C4-2B (cell line): ENCODE data around the gene MROH7.

Source experiments
- ZFX ChIP-seq: fragments of 450-650 bp; IDR thresholded peaks from 2 replicates; pipeline ENCODE4 v1.6.1; 2017
- TF ChIP-seq, protein P1 (sequence below): fragments of 450-650 bp; conservative IDR thresholded peaks from 2 replicates; pipeline ENCODE4 v1.5.1; 2017; ENCODE audit warnings: mild to moderate bottlenecking

GRCh38 chr1:54751426-54751825 lies 109.8 kb downstream of the MROH7 start:
- TF ChIP-seq, protein P1, sequence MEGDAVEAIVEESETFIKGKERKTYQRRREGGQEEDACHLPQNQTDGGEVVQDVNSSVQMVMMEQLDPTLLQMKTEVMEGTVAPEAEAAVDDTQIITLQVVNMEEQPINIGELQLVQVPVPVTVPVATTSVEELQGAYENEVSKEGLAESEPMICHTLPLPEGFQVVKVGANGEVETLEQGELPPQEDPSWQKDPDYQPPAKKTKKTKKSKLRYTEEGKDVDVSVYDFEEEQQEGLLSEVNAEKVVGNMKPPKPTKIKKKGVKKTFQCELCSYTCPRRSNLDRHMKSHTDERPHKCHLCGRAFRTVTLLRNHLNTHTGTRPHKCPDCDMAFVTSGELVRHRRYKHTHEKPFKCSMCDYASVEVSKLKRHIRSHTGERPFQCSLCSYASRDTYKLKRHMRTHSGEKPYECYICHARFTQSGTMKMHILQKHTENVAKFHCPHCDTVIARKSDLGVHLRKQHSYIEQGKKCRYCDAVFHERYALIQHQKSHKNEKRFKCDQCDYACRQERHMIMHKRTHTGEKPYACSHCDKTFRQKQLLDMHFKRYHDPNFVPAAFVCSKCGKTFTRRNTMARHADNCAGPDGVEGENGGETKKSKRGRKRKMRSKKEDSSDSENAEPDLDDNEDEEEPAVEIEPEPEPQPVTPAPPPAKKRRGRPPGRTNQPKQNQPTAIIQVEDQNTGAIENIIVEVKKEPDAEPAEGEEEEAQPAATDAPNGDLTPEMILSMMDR, result no peak
- no peak for TF ChIP-seq ZFX
